A673 (cell line): Measurements from ENCODE around the gene KIF4B.

ENCODE experiments used
- CTCF ChIP-seq: fragments of 300-800, 200-600 bp; sonication (generic); conservative IDR thresholded peaks from 2 replicates; pipeline ENCODE4 v1.5.1; 2017; ENCODE audit warnings: low read depth, mild to moderate bottlenecking, antibody characterized with exemption, low read length, moderate library complexity, mixed read lengths
- EZH2 ChIP-seq: fragments of 200-600 bp; sonication (generic); IDR thresholded peaks from 2 replicates; pipeline ENCODE4 v1.6.1; 2017; ENCODE audit warnings: borderline replicate concordance, low read depth, mild to moderate bottlenecking, mixed read lengths, antibody characterized with exemption, low read length; ENCODE audit not compliant: poor library complexity, severe bottlenecking

GRCh38 chr5:154971501-154971900 is 42.1 kb upstream of the KIF4B start:
- TF ChIP-seq CTCF (no peak), EZH2 (no peak)
